Muscle of arm (tissue), 12 donors: ENCODE results near the gene GAN. TPM values are rescaled to one million over a fixed set of nuclear protein-coding genes. Genes with fewer than 3 reads are reported as not detected.
"Not testable (repeated sequence)": the region's sequence is repeated elsewhere in the genome, so short reads cannot be mapped to it uniquely, and the experiment has no call there.

ENCODE experiments used
- DNase-seq: peaks from one replicate; pipeline ENCODE4 v3.0.0-alpha.2; 2013
- polyA plus RNA-seq, 12 donors: library from polyadenylated mRNA; unstranded; fragments of 120-200 nt; gene quantifications; one replicate each; pipeline ENCODE4 v1.2.1, GENCODE V29; 2013; ENCODE audit not compliant: insufficient read length in 12 of 12

The GAN gene
- polyA plus RNA-seq, 12 donors = 1.8 to 3.8 (median 2.9) TPM; not detected in 1

DNA sequence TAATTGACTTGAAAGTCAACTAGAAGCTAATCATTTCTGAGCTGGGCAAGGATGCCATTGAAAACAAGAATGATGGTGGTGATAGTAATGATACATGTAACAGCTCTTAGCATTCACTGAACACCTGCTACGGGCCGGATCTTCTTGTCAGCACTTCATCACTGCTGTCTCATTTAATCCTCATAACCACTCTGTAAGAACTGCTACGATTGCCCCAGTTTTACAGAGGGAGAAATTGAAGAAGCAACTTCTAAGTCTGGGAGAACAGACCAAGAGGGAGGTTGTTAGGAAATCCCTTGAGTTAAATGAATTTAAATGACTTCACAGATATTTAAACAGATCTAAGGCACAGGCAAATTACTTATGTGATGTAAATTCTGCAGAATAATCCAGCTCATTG is 7.0 kb upstream of the GAN start:
- DNase-seq = no peak

DNA sequence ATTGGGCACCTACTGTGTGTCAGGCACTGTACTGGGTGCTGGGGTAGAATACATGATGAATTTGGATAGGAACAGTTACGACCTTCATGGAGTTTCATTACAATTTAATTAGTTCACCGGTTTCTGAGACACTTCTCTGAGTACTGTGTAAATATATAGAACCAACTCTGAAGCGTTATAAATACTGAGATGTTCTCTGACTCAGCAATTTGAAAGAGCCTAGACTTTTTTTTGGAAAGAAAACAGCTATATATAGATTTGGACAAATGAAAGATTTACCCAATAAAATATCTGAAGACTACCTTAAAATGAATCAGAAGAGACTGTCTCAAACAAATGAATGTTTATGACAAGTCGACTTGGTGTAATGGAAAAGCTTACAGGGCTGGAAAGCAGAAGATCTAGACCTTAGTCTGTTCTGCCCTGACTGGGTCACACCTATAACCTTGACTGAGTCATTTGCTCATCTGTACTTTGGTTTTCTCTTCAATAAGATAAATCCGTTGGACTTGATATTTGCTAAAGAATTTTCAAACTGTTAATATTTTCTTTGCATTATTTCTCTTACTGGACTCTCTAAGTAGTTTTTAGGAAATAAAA is 4.6 kb upstream of the GAN start:
- DNase-seq = no peak

DNA sequence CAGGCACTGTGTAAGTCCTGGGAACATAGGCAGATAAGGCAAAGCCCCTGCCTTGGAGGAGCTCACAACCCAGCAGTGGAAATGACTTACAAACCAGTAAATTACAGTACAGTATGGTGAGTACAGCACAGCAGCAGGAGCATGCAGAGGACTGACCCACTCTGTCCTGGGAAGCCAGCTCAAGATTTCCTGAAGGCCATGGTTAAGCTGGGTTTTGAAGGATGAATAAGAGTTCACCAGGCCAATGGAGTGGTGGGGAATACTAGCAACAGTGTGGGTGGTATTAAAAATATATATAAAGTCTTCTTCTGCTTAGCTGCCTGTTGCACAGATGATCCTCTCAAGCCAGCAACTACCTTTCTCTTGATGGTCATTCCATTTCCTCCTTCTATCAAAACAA is 3.0 kb upstream of the GAN start:
- no peak for DNase-seq

DNA sequence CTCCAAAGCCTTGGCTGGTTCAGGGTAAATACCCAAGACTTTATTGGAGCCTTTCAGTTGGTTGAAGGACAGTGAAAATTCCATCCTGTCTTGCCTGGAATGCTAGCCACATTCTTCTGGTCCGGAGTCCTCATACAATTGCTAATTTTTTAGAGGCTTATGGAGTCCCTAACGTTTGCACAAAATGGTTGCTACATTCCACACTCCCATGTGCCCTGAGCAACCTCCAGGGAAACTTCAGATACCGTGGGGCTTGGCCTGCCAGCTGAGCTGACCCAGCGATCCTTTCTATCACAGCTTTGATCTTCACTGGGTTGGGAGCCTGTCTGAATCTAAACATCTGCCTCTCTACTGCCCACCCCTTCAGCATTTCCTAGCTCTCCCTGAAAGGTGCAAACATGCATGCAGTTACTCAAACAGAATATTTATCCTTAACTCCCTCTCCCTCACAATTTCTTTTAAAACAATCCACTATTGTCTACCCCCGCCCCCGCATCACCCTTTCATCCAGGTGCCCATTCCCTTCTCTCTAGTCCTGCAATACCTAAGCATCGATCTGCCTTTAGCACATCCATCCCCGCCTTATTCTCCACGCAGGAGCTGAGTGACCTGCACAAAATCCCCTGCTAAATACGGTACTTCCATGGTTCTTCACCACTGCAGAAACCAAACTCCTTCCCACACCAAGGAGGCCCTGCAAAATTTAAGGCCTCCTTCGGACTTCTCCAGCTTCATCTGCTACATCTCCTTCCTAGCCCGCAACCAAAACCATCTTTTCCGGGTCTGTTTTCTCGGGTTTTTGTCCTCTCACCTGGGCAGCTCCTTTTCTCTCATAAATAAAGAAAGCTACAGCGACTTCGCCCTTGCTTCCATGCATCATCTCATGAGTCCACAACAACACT is 810 bp upstream of the GAN start:
- DNase-seq = no peak

DNA sequence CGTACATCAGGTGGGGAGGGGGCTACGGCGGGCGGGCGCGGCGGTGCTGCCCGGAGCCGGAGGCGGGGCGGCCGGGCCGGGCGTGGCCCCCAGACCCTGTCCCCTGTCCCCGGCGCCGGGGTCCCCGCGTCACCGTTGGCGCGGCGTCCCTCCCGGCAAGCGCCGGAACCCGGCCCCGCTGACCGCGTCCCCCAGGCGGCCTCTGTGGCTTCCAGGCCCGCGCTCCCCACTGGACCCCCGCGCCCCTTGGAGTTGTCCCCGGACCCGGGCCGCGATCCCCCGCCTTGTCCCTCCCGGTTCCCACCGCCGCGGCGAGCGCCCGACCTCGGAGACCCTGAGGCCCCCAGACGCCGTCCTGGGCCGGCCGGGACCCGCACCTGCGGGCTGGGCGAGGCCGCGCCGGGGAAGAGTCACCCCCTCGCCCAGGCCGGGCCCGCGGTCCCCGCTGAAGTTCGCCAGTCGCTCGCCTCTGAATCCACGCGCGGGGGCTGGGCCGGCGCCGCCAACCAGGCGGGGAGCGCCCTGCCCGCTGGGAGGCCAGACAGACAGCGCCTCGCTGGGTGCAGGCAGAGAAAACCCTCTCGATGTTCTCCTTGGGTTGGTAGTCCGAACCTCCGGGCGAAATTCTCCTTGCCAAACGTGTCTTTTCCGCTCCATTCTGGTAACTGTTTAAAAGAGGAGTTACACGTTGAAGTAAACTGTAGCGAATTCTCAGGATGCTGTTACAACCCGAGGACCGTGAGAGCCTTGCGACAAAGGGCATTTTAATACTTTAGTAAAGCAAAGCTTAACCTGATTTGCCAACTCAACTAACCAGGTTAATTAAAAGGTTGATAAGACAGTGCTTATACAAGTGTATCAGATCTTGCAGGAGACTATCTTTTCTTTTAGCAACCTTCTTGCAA is 761 bp downstream of the GAN start:
- DNase-seq = peak; percentile 15

DNA sequence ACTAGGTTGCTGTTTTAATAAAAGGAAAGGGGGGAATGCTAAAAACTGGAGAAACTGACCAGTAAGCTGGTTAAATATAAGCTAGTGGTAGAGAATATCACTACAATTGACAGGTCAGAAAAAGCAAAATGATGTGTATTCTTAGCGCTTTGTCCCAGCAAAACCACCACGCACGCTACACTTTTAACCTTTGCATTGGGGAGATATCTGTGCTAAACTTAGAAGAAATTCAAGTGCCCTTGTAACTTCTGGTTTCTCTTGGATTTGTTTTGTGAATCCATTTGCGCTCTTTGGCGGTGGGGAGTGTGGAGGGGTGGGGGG is 1.4 kb downstream of the GAN start:
- no peak for DNase-seq

DNA sequence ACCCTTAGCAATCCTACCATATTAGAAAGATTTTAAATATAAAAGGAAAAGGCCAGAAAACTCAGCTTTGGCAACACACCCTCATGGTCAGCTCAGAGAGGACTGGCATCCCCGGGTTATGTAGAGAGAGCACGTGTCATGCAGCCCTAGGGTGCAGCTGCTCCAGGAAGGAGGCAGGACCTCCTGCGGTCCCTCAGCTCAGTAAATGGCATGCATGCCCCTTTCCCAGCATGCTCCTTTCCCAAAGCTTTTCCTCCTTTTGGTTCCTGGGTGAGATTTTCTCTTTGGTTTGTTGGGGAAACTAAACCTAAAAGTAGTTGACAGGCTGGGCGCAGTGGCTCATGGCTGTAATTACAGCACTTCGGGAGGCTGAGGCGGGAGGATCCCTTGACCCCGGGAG is 3.9 kb downstream of the GAN start:
- DNase-seq = no peak

DNA sequence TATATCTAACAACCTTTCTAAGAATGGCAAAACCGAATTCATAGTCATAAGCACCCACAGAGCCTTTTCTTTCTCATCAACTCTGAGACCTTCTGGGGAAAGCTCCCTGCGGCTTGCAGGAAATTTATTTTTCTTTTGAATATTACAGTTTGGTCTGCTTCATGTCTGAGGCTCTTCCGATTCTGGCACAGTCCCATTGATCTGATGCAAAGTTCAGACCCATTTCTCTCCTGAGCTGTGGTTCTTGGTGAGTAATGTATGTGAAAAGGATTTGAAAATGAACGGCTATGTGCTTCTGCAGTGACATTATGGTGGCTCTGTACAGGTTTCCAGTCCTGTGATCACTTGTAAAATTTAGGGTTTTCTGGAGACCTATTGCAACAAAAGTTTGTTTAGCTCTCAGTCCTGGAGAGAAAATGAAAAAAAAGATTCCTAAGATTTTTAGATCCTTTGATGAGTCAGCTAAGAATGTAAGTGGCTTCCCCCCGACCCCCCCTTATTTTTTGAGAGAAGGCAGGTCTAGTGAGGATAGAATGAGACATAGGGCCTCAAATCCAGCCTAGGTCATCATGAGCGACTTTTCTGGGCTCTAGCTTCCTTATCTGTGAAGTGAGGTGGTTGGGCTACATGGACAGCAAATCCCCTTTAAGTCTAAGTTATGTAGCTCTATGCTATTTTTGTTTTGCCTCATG is 4.6 kb downstream of the GAN start:
- no peak for DNase-seq

DNA sequence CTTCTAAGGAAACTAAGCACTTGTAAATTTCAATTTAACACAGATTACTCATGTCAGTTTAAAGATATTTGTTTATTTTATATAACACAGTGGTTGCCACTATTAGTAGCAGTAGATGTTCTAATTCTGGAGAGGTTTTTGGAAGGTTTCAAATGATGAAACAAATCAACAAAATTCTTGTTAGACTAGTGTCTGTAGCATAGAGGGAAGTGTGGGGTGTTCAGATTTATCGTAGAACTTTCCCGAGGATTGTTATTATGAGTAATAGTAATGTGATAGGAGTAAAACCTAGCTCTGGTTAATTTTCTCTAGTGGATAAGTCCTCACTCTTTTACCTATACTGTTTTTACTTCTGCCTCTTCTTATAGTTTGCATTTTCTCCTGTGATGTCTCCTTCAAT is 6.3 kb downstream of the GAN start:
- no peak for DNase-seq

DNA sequence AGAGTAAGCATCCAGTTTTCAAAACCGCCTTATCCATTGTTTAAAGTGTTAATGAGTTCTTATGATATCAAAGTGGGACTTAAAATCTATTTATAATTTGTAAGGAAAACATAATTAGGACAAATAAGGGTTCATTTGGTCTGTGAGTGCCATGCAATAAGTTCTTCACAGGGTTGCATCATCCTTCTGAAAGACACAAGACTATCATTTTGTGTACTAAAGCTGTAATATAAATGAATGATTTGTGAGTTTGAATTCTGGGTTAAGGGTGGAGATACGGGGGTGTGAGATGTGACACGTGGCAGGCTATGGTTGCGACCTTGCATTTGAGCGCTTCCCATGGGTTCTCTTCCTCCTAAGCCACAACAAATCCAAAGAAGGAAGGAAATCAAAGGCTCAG is 6.8 kb downstream of the GAN start:
- DNase-seq = no peak

DNA sequence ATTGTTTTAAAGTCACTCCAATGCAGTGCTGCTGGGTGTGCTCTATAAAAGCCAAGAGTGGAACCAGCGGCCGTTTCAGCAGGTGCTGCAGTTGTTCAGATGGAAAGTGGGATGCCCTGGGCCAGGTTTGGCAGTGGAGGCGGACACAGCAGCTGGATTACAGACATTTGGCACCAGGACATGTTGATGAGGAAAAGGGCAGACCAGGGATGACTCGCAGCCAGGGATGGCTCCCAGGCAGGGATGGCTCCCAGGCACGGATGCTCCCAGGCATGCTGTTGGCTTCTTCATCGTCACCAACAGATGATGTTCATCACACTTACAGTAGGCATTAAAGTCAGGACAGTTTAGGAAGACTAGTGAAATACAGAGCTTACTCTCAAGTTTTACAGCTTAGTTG is 10.0 kb downstream of the GAN start:
- DNase-seq = no peak

DNA sequence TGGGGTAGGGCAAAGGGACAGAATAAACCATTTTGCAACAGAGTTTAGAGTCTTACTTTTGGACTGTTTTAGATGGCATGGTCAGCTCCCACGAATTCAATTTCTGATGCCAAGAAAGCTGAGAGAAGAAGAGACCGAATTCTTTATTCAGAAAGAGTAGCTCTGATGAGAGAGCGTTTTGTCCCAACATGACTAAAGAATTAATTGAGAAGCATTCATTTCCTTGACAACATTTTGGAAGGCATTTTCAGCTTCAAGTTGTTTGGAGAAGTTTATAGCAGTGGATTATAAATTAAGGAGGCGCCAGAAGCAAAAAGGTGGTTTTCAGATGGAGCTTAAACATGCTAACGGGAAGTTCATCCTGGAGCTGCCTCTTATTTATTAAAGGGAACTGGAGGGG is 12.2 kb downstream of the GAN start:
- no peak for DNase-seq

DNA sequence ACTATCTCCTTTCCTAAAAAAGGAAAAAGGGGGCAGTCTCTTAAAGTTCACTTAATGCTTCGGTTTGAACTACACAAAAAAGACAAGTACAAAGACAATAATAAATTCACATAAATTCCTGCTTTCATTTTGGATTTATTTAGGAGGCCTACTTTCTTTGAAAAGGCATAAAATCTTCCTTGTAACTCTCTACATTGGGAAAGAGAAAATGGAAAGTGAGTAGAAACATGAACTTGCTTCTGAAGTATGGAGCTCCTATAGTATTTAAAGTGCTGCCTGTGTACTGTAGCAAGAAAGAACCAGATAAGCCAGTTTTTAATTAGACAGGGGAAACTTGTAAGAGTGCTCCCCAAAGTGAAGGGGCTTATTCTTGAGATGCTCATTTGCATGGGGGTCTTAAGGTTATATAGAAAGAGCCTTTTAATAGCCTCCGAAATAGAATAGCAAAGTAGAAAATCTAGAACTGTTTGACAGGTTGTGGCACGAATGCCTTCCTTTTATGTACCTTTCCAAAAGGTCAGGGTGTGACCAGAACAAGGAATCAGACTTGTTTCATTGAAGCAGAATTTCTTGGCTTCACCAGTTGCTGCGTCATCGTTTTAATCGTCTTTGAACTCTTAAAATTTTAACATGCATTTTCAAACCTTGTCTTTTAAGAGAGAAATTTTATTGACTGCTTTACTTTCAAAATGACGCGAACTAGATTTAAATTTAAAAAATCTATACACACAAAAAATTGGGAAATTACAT is 12.9 kb downstream of the GAN start:
- no peak for DNase-seq

DNA sequence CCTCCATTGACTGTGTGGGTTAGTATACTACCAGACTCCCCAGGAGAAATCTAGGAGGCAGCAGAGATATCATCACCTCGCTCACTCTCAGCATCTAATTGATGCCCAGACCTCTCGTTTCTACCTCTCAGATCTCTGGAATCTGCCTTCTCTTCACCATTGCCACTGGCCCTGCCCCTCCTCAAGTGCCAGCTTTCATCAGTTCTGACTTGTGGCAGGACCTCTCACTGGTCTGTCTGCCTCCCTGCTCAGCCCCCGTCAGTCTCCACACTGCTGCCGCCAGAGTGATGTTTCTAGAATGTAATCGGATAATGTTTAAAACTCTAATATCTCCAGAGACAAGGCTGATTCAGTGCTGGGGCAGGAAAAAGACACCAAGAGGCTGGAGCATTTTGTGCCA is 15.2 kb downstream of the GAN start:
- no peak for DNase-seq

DNA sequence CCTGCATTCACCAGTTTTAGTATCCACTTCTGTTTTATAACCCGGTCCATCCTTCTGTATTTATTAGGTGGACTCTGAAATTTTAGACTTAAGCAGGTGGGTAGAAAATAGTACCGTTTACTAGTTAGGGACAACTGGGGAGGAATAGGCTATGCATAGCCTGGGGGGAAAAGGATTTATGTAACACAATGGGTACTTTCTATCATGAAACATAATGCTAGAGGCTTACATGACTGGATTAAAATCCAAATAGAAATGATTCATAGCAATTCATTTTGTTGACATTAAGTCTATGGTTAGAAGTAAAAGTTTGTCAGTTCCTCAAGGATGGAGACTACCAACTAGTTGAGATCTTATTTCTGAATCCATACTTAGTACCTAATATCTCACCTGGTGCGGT is 18.6 kb downstream of the GAN start:
- DNase-seq = no peak

DNA sequence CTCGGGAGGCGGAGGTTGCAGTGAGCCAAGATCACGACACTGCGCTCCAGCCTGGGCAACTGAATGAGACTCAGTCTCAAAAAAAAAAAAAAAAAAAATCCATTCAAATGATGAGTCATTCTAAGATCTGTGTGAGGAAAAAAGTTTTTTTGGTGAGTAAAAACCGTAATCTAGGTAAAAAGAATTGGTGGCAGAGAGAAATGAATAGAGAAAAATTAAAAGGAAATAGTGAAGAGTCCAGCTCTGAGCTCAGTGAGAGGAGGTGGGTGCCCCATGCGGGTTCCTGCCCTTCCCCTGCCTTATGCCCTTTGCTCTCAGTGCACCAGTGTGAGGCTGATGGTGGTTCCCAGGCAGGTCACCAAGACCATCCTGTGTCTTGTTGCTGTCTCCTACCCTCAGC is 20.9 kb downstream of the GAN start:
- DNase-seq = no peak

DNA sequence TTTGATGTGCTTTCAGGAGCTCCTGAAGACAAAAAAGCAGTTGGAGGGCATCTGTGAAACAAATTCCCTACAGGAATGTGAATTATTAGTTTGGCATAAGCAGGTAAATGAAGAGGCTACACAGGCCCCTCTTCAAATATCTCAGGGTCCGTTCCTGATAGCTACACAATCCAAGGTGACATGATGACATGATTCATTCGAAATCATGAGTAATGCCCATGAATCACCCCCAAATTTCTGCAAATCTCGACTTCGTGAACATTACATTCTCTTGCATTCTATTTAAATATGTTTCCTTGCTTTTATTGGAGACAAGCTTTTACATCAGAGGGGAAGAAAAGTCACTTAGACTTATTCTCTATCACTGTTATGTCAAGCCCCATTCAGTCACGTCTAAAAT is 22.3 kb downstream of the GAN start:
- DNase-seq = no peak

DNA sequence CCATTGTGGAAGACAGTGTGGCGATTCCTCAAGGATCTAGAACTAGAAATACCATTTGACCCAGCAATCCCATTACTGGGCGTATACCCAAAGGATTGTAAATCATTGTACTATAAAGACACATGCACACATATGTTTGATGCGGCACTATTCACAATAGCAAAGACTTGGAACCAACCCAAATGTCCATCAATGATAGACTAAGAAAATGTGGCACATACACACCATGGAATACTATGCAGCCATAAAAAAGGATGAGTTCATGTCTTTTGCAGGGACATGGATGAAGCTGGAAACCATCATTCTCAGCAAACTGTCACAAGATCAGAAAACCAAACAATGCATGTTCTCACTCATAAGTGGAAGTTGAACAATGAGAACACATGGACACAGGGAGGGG is 30.4 kb downstream of the GAN start:
- not testable (repeated sequence) for DNase-seq

DNA sequence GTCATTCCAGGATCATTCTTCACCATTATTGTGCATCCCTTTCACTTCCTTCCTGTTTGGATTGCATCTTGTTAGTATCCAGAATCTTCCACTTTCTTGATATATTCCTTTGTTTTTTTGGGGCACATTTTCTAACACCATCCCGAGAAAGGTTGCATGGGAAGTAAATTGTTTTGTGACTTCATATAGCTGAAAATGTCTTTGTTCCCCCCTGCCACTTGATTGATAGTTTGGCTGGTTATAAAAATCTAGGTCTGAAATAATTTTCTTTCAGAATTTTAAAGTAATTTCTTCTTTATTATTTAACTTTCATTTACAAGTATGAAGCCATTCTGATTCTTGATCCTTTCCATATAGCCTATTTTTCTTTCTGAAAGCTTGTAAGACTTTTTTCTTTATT is 32.7 kb downstream of the GAN start:
- DNase-seq = no peak

DNA sequence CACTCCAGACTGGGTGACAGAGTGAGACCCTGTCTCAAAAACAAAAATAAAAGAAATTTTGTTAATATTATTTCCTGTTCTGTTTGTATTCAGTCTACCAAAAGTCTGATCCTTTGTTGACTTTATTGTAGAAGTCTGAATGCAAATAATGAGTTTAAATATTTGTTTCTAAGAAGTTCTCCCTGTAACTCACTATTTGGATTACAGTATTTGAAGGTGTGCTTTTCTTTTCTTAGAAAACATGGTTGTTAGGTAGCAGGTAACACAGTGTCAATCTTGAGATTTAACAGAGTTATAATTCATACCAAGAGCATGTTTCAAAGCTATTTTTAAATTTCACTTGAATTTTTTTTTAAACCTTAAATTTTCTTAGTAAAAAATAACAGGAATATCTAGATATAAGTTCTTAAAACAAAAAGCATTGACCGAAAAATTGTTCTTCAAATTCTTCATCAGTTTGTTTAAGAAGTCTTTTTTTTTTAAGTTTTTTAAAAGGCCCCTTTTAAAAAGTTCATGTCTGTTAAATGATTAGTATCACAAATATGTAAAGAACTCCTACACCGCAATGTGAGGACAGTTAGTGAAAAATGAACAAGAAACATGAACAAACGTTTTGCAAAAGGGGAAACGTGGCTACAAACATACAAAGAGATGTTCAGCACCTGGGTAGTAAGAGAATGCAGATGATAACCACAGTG is 35.0 kb downstream of the GAN start:
- no peak for DNase-seq

DNA sequence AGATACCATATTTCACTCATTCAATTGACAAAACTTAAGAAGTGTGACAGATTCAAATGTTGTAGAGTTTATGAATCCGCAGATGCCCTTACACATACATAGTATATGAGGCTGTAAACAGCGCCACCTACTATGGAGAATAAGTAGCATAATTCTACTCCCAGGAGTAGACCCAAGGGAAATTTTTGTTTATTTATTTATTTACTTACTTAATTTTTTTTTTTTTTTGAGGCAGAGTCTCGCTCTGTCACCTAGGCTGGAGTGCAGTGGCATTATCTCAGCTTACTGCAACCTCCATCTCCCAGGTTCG is 35.5 kb downstream of the GAN start:
- DNase-seq = no peak
